HG03175 (cell line): ENCODE measurements around the gene PEG3.
"Not testable (repeated sequence)": the region's sequence is repeated elsewhere in the genome, so short reads cannot be mapped to it uniquely, and the experiment has no call there.

ENCODE experiments used
- ATAC-seq: cut with Tn5 transposase; IDR thresholded peaks from one replicate; pipeline ENCODE4 v1.9.1; 2021; ENCODE audit warnings: mild to moderate bottlenecking, moderate library complexity; ENCODE audit not compliant: unreplicated experiment

The PEG3 gene

DNA sequence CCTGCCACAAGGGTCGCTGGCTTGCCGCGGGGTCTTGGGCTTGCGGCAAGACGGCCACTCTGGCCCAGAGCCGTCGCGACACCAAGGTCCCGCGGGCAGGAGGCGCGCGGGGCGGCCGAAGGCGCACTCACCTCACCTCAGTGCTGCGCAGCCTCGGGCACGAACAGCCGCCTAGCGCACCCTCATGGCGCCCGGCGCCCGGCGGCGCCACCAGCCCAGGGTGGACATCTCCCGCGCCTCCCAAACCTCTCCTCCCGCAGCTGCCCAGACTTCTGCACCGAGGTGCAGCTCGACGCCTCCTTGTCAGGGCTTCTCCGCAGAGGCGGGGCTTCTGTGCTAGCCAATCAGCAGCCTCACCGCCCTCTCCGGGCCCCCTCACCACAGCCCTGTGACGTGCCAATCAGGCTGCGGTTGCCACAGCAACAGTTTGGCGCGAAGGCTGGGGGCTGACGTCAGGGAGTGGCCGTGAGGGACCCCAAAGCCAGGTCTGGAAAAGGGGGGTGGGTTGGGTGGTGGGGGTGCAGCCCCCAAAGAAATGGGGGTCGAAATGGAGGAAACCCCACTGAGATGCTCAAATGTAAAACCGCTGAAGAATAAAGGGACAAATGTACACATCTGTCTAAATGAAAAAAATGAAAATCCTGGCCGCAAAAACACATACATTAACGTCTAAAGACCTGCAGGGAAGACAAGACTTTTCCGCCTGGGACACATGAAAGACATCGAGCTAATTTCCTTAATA lies at the start of gene PEG3, which contains the start of gene ZIM2:
Gene PEG3, minus strand, starts transcription at position 276 of the 742 bp plus-strand sequence. CDS start 16,071 bp downstream, outside the sequence.
Gene ZIM2, minus strand, starts transcription at position 276 of the 742 bp plus-strand sequence. CDS start 16,449 bp downstream, outside the sequence.
- ATAC-seq, result no peak

DNA sequence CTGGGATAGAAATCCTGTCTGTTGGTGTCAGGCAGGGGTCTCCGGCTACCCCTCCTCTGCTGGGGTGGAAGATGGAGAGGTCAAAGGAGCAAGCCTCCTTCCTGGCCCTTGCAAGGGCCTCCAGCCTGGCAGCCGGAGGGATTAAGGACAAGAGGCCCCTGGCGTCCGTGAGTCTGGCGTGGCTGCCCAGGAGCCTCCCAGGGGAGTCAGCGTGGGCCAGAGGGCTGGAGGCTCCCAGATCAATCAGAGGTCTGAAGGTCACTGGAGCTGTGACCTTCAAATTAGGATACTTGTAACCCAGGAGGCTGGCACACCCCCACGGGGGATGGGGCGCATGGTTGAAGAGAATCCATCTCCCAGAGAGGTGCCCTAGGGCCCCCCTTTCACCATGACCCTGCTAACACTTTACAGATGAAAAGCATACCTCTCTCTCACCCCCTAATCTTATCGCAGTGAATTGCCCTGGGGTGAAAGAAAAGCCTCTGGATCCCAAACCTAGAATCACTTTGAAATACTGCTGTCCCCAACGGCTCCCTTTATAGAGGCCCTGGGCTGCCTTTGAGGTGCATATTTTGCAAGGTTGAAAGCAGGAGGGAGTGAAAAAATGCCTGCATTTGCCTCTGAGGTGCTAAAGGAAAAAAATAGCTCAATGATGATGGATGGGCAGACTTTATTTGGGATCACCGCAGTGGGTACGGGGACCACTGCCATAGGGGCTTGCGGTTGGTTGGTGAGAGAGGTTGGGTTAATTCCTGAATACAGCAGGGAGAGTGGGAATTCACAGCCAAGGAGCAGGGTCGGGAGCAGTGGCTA lies 44.9 kb upstream of the PEG3 start:
- no peak for ATAC-seq

DNA sequence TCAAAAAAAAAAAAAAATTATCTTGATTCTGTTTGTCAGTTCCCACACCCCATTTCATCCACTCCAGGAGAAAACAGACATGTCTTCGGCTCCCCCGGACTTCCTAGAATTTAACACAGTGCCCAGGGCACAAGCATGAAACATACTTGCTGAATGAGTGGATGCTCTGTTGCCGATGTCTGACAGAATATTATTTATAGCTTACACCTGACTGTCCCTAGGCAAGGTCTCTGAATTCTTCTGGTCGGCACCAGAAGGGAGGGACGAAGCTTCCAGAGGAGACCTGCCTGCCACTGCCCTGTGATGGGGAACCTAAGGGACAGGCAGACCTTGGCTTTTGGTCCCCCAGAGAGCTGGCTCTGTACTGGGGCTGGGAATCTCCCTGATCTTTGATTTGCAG lies 43.9 kb upstream of the PEG3 start:
- ATAC-seq, result no peak

GRCh38 chr19:56880592-56881190 lies 40.2 kb upstream of the PEG3 start:
- no peak for ATAC-seq

DNA sequence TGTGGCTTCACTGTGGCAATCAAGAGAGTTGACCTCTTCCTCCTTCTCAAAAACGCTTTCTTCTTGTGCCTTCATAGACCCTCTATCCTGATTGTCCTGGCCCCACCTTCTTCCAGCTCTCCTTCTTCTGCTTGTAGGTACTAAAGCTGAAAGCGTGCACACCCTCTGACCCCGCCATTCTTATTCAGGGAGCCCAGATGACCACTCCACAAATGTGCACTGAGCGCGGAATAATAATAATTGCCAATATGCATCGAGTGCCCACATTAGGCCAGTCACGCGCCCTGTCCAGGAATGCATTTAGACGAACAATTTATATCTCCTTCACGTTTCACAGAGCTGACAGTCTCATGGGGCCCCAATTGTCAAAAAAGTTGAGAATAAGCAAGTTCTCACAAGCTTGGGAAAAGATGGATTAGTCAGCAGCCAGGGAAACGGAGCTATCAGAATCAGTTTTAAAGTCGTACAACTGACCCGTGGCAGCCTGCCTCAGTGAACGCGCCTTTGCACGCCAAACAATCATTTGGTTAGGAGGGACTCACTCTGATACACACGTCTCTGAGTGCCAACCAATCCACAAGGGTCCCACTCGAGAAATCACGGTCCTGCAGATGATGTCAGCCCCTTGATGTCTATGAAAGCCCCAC lies 36.7 kb upstream of the PEG3 start:
- ATAC-seq, result no peak

DNA sequence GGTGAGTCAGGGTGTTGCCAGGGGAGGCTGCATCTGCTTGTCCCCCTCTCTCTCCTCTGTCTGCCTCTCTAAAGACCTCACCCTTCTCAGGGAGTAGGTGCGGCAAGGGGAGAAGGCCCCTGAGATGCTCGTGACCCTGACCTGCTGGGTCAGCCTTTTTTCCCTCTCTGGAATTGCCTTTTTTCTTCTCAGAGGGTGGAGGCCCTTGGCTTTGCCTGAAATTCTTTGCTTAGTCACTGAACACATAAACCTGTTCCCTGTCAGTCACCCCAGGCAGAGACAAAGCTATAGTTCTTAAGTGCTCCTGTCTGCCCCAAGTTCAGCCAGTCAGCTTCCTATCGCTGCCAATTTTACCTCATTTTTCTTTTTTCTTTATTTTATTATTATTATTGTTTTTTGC lies 35.2 kb upstream of the PEG3 start:
- no peak for ATAC-seq

GRCh38 chr19:56874530-56874929 lies 34.0 kb upstream of the PEG3 start:
- ATAC-seq, result no peak

DNA sequence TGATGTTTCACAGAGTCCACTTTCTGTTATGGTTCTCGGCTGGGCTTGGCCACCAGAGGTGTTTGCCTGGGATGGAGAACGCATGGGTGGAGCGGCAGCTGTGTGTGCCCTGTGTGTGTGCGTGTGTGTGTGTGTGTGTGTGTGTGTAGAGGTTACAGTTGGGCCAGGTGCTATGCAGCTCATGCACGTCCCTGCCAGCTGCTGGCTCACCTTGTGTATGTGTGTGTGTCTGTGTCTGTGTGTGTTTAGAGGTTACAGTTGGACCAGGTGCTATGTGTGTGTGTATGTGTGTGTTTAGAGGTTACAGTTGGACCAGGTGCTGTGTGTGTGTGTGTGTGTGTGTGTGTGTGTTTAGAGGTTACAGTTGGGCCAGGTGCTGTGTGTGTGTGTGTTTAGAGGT lies 33.0 kb upstream of the PEG3 start:
- no peak for ATAC-seq

- no peak for ATAC-seq
These were observed 29.4 kb upstream of the PEG3 start for GRCh38 chr19:56869886-56870285.

DNA sequence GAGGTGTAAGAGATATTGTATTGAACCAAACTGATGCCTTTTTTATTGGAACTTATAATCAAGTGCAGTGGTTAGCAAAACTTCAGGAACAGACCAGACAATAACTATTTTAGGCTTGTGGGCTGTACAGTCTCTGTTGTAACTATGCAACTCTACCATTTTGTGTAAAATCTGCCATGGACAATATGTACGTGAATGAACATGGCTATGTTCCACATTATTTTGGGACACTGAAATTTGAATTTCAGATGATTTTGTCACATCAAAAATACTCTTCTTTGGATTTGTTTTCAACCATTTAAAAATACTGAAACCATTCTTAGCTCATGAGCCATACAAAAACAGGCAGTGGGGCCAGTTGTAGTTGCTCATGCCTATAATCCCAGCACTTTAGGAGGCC lies 27.9 kb upstream of the PEG3 start:
- no peak for ATAC-seq

DNA sequence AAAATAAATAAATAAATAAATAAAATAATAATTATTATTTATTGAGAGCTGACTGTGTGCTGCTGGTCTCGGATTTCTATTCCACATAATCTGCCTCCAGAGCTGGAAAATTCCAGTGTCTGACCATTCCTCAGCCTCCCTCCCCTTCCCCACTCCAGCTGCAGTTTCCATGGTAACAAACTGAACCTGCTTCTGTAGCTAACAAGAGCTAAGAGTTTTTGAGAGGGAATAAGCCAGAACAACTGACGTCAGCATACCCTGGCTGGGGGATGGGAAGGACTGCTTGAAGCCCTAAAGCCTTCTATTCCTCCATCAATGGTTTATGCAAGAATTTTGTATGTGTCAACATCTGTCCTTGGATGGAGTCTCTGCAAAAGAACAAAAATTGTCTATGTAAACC lies 26.0 kb upstream of the PEG3 start:
- ATAC-seq, result no peak

GRCh38 chr19:56864443-56865125 lies 24.1 kb upstream of the PEG3 start:
- no peak for ATAC-seq

DNA sequence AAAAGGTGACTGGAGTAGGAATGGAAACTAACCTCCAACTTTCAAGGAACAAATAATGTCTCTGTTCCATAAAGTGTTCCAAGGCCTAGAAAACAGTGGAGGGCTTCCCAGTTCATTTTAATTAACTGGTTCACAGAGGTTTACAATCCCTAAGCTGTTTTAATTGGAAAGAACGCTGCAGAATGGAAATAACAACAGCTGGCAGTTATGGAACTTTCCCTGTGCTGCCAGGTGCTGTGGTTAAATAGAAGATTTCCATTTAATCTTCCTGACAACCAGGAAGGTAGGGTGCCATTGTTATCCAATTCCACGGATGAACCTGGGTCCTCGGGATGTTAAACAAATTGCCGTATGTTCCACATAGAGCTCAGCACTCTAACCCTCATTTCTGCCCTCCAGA lies 22.2 kb upstream of the PEG3 start:
- no peak for ATAC-seq

GRCh38 chr19:56860409-56860808 lies 19.9 kb upstream of the PEG3 start:
- not testable (repeated sequence) for ATAC-seq

GRCh38 chr19:56858026-56858425 lies 17.5 kb upstream of the PEG3 start:
- no peak for ATAC-seq

DNA sequence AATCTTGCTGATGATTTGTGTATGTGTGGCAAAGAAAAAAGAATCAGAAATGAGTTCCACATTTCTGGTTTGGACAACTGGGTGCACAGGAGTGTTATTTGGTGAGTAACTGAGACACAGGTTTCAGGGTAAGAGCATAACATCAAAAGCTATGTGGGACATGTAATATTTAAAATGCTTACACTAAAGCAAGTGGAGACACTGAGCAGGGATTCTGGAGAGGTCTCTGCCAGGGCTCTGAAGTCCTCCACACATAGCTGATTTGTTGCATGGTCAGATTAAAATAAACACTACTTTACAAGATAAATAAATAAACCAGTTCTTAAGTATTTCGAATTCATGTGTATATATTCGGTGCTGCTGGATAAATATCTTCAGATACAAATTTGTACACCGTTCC lies 16.3 kb upstream of the PEG3 start:
- no peak for ATAC-seq

- not testable (repeated sequence) for ATAC-seq
These were observed 11.8 kb upstream of the PEG3 start for GRCh38 chr19:56852361-56852760.

- no peak for ATAC-seq
These were observed 7.6 kb upstream of the PEG3 start for GRCh38 chr19:56848166-56848565.

GRCh38 chr19:56842412-56842811 lies 1.9 kb upstream of the PEG3 start:
- ATAC-seq, result no peak

GRCh38 chr19:56841193-56841543 lies 642 bp upstream of the PEG3 start:
- no peak for ATAC-seq
